ENCODE data around the gene SH3RF1.
"Not testable (repeated sequence)": the region's sequence is repeated elsewhere in the genome, so short reads cannot be mapped to it uniquely, and the experiment has no call there.

Gene SH3RF1

GRCh38 chr4:169197206-169197605, 73.5 kb downstream of the SH3RF1 start:
- not testable (repeated sequence) for DNase-seq

DNA sequence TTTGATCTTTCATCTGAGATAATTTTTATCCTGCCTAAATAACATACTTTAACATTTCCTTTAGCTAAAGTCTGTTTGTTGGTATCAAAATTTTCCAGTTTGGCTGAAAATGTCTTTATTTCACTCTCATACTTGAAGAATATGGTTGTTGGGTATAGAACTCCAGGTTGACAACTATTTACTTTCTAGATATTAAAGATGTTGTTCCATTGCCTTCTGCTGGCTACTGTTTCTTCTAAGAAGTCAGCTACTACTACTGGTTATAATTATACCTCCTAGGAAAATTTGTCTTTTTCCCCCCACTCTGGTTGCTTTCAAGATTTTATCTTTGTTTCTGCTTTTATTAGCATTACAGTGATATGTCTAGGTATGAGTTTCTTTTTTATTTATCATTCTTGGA, 75.7 kb downstream of the SH3RF1 start:
- no peak for DNase-seq

DNA sequence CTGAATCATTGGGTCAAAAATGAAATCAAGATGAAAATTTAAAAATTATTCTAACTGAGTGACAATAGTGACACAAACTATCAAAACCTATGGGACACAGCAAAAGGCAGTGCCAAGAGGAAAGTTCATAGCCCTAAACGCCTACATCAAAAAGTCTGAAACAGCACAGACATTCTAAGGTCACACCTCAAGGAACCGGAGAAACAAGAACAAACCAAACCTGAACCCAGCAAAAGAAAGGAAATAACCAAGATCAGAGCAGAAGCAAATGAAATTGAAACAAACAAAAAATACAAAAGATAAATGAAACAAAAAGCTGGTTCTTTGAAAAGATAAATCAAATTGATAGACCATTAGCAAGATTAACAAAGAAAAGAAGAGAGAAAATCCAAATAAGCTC, 80.8 kb downstream of the SH3RF1 start:
- DNase-seq = not testable (repeated sequence)

DNA sequence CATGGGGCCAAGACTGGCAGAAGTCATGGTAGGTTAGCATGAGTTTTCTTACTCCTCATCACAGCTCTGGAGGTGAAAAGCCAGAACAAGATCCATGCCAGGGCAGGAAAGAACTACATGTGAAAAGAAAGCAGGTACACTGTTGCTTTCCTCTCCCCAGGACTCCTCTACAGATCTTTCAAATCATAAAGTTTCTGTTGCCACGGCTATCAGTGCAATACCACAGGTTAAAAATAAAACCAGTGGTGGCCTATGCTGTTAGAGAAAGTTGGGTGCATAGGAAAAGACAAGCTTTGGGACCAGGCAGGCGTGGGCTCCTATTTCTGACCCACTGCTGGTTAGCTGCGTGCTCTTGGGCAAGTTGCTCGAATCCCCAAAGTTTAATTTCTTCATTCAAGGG, 81.4 kb downstream of the SH3RF1 start:
- no peak for DNase-seq

- no peak for DNase-seq
Observed at GRCh38 chr4:169188204-169188603, 82.6 kb downstream of the SH3RF1 start.

GRCh38 chr4:169185133-169185956, 85.4 kb downstream of the SH3RF1 start:
- DNase-seq = no peak

- no peak for DNase-seq
Observed at GRCh38 chr4:169184686-169185085, 86.1 kb downstream of the SH3RF1 start.

DNA sequence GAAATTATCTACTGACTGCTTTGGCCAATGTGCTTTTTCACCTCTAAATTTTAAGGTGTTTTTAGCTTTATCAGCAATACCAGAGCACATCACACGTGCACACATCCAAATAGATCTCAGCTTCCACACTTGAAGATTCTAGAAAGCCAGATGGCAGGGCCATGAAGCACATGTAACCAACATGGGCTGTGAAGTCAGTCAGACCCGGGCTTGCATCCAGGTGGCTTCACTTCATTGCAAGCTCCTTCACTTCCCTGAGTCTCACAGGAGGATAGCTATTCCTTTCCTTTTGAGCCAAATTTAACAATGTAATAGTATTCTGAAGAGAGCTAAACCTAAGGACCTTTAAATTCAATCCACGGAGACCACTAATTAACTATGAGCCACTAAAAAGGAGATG, 86.5 kb downstream of the SH3RF1 start:
- no peak for DNase-seq

DNA sequence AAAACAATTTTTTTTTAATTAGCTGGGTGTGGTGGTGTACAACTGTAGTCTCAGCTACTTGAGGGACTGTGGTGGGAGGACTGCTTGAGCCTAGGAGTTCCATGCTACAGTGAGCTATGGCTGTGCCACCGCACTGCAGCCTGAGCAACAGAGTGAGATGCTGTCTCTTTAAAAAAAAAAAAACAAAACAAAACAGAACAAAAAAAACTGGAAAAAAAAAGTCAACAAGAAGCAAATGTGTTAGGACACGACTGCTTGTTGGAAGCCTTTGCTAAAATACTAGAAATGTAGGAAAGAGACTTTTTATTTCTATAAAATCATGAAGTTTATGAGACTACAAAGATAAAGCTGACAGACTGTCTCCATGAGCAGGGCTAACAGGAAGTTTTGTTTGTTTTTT, 87.2 kb downstream of the SH3RF1 start:
- no peak for DNase-seq

GRCh38 chr4:169179609-169180521, 90.9 kb downstream of the SH3RF1 start:
- DNase-seq = no peak

- DNase-seq = not testable (repeated sequence)
Observed at GRCh38 chr4:169178092-169178491, 92.7 kb downstream of the SH3RF1 start.

DNA sequence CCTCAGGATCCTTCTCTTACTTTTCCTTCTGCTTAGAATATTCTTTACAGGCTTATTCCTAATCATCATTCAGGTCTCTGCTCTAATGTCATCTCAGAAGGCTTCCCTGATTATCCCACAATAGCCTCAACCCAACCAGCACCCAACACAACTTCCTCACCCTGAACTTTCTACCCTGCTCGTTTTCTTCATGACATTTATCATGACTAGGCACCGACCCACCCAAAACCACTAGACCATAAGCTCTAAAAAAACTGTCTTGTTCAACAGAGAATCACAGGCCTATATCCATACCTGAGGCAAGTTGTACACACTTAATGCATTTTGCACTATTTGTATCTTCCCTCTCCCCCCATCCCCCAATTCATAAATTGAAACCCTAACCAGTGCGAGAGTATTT, 95.3 kb downstream of the SH3RF1 start:
- no peak for DNase-seq

DNA sequence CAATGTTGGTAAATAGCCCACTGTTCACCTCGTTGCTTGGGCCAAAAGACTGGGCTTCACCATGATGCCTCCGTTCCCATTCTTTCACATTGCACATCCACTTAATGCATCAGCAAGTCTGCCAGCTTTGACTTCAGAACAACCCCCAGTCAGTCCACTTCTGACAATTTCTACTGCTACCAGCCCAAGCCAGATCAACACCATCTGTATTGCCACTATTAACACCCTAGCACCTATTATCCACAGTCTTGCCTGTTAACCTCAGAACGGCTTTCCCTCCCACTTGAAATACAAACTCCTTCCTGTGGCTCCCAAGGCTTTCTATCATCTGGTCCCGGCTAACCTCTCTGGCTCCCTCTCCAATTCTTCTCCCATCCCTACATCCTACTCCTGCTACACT, 95.7 kb downstream of the SH3RF1 start:
- DNase-seq = no peak

DNA sequence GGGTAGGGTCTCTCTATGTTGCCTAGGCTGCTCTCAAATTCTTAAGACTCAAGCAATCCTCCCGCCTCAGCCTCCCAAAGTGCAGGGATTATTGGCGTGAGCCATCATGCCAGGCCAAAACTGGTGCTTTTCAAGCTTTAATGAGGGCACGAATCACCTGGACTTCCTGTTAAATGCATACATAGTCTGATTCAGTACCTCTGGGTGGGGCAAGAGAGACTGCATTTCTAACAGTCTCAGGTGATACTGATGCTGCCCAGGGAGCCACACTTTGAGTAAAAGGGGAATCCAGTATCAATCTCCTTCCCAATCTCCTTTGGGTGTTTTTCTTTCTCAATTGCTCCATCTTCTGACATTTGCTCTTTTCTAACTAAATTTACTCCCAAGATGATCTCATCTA, 96.5 kb downstream of the SH3RF1 start:
- no peak for DNase-seq

DNA sequence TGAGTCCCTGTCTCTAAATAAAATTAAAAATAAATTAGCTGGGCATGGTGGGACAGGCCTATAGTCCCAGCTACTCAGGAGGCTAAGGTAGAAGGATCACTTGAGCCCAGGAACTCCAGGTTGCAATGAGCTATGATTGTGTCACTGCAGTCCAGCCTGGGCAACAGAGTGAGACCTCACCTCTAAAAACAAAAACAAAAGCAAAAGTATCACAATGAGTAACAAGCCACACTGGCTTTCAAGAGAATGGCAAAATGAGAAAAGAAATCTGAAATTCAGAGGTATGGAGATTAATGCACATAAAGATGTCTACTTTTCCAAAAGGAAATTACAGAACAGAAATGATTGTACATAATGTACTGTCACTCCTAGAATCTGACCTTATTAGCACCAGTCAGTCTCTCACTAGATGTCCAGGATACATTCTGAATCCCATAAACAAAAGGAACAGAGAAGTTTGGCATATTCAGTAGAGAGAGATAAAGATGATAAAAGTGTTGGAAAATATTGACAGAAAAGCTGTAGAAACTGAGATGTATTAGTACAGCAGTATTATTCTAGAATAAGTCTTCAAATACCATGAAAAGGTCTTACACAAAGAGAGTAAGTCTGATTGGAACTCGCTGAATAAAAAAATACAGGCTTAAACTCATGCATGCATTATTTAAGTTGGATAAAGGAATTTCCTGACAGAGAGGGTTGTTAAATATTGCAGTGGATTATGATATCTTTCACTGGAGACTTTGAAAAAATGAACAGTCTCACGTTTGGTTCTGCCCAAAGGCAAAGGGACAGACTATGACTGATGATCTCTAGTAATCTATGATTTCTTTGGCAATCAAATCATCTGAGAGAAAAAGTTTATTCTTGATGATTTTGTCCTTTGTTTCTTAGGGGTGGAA, 102.5 kb downstream of the SH3RF1 start:
- DNase-seq = no peak

DNA sequence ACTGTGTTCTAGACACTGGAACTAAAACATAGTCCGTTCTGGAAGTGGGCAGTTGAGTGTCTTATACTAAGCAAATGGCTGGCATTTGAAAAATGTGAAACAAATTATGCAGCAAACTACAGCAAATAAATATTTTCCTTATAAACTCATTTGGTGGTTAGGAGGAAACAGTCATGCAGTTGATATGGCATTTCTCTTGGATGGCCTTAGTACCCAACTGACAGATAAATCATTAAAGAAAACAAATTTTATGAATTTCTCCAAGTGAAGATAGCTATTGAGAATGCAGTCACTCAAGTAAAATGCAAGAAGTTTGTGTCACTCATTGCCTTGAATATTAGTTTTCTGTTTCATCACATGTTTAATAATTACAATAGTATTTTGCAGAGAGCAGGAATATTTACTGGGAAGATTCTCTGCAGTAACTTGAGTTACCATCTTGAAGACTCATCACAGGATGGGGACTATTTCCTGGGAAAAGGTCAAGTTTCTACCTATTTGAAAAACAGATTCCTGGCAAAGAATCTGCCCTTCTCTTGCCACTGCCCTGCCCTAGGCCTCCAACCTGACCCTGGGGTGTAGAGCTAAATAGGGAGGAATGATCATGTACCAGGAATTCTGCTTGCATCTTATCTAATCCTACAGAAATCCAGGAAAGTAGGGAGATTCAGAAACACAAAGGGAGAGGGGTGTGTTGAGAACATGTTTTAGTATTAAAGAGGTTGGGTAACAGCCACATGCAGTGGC, 105.9 kb downstream of the SH3RF1 start:
- no peak for DNase-seq

DNA sequence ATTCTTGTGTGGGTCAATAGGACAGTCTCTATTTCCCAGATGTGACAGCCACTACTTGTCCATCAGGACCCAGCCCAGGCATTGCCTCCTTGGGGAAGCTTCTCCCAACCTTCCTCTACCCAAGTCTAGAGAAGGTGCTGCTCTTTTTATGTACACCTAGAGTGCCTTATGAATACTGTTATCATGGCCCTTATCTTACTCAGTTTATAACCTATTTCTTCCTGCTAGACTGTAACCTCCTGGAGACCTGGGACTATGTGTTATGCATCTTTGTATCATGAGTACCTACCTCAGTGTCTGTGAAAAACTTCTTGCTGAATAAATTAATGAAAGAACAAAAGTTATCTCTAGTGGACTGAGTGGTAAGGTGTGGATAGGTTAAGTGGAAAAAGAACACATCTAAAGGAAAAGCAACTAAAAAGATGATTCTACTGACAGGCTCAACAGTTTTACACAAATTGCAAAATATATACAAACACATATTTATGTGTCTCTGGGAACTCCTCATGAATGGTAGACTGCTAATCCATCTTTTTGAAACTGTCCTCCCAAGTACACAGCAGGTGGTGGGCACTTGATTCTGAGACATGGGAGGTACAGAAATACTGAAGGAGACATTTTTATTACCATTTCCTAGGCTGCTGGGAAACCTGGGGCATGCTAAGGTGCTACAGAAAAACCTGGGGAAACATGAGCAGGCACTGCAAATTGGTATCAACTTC, 106.6 kb downstream of the SH3RF1 start:
- no peak for DNase-seq

DNA sequence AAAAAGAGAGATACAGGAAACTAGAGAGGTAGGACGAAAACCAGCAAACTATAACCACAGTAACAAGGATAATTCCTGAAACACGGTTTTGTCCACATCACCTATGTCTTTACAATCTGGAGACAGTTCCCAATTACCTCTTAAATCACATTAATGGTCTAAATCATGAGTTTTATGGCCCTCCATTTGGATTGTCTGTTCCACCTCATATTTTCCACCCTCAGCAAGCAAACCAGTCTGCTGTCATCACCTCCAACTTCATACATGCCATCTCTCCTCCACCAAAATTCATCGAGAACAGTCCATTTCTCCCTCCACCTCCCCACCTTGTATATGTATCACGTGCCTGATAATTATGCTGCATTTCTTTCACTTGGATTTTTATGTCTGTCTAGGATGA, 107.3 kb downstream of the SH3RF1 start:
- no peak for DNase-seq

GRCh38 chr4:169160825-169161224, 109.9 kb downstream of the SH3RF1 start:
- no peak for DNase-seq

DNA sequence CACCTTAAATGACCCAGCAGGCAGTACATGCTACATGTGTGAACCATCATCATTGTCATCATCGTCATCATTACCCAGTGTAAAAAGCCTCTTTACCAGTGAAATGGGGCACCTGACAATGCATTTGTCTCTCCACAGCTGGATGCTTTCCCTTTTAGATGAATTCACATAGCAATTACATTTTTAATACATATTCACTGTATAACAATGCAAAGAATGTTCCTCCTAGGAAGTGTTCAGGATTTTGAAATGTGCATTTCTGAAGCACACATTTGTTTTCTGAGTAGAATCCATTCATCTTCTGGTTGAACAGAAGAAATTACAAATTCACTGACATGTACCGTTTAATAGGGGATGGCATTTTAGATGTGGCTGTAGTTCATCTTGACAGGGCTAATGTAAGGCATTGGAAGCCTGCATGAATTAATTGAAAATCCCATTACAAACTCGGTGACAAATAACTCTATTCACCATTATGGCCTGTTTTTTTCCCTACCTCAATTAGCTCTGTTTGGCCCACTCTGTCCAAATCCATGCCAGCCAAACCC, 111.1 kb downstream of the SH3RF1 start:
- DNase-seq = no peak

DNA sequence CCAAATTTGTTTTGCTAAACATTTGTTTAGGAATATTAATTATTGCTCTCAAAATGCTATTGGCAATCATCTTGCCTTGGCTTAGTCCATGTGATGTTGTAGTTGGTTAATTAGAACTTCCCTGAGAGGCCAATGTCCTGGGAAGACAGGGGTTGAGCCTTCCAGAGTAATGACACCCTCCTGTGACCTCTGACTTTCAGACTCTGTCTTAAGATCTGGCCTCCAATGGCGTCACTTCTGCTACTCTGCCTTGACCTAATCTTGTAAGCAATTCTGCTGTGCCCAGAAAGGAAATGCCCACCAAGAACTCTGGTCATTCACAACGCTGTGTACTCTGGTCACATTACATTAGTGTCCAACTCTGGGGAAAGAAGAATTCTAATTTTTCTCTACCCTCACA, 111.9 kb downstream of the SH3RF1 start:
- no peak for DNase-seq

All from activated naive CD4-positive, alpha-beta T cell treated with anti-CD3 and anti-CD28 coated beads, Interleukin-2, amount 50 U/mL, for 16 hours (primary cell).